Fibroblast of lung (primary cell): ENCODE measurements around the gene IFRD1.

Experiments used
- CTCF ChIP-seq, 2 donors: IDR thresholded peaks in 1 of 2; conservative IDR thresholded peaks in 1 of 2; 1 replicate in 1 of 2; 2 replicates in 1 of 2; pipeline ENCODE4 v1.5.1; 2011 to 2012; ENCODE audit warnings: low read length in 2 of 2, control low read depth in 1 of 2, inconsistent platforms in 1 of 2, low read depth in 1 of 2, mild to moderate bottlenecking in 1 of 2
- EZH2 ChIP-seq: IDR thresholded peaks from 2 replicates; pipeline ENCODE4 v1.5.1; 2012; ENCODE audit warnings: low read length, control low read depth, mild to moderate bottlenecking; ENCODE audit errors: missing control alignments

- TF ChIP-seq CTCF (conservative IDR thresholded peaks at IDR 0.05 in 1 of 2, IDR thresholded peaks at IDR 0.05 in 1 of 2; ENCODE audit: low read depth in 1 of 2, low read length in 2 of 2) (no peak), EZH2 (no peak)
Observed at GRCh38 chr7:112521942-112522341, 71.7 kb downstream of the IFRD1 start.
